Muscle of leg (tissue), 11 donors: ENCODE results near the gene SULT1A2. TPM values are rescaled to one million over a fixed set of nuclear protein-coding genes. Genes with fewer than 3 reads are reported as not detected.
A peak's percentile ranks its signal among the peaks of the same experiment; 100 is the strongest.
"Not testable (repeated sequence)": the region's sequence is repeated elsewhere in the genome, so short reads cannot be mapped to it uniquely, and the experiment has no call there.

Experiments
- DNase-seq: peaks from one replicate; pipeline ENCODE4 v3.0.0; 2013
- H3K27ac ChIP-seq: one replicate; pipeline ENCODE4 v1.5.1; 2013; ENCODE audit warnings: mild to moderate bottlenecking, low read length, control low read depth
- H3K27me3 ChIP-seq: one replicate; pipeline ENCODE4 v1.6.1; 2013; ENCODE audit warnings: low read length; ENCODE audit not compliant: control insufficient read depth, insufficient read depth
- H3K36me3 ChIP-seq: one replicate; pipeline ENCODE4 v1.6.1; 2013; ENCODE audit warnings: low read length; ENCODE audit not compliant: control insufficient read depth, insufficient read depth
- H3K4me1 ChIP-seq: one replicate; pipeline ENCODE4 v1.6.1; 2013; ENCODE audit warnings: low read length; ENCODE audit not compliant: control insufficient read depth, insufficient read depth
- H3K4me3 ChIP-seq: one replicate; pipeline ENCODE4 v1.5.1; 2013; ENCODE audit warnings: low read length, control low read depth
- H3K9me3 ChIP-seq: replicated peaks from 2 replicates; pipeline ENCODE4 v1.6.1; 2013; ENCODE audit warnings: low read depth, low read length; ENCODE audit not compliant: control insufficient read depth
- WGBS: methylation state at CpG from one replicate; pipeline ENCODE4 v1.1.5; 2013; ENCODE audit warnings: missing lambda C conversion rate; ENCODE audit not compliant: insufficient coverage; 5-methylcytosine and 5-hydroxymethylcytosine counted together
- polyA plus RNA-seq, 8 donors: library from polyadenylated mRNA; unstranded; fragments of 120-200 nt; gene quantifications; one replicate each; pipeline versions ENCODE4 v1.2.1 to v1.2.3, GENCODE V29; 2013; ENCODE audit warnings: inconsistent platforms in 1 of 8, low replicate concordance in 1 of 8; ENCODE audit not compliant: insufficient read length in 8 of 8, insufficient read depth in 1 of 8
- total RNA-seq: library from RNA; stranded (reverse); fragments of 120-200 nt; gene quantifications from one replicate; pipeline ENCODE4 v1.2.4, GENCODE V29; 2013

The SULT1A2 gene
- total and polyA plus RNA-seq, 9 donors: 0.43 to 1.1 (median 0.92) TPM

GRCh38 chr16:28558456-28558855 lies 38.4 kb downstream of the SULT1A2 start:
- Histone ChIP-seq H3K36me3 (peaks cover 22% of the 10 kb centered on the region), H3K27me3 (no peaks in the 10 kb centered on the region), H3K27ac (no peak overlapping the region), H3K4me3 (no peak overlapping the region), H3K9me3 (no peaks in the 10 kb centered on the region), H3K4me1 (peaks cover 13% of the 10 kb centered on the region)
- DNase-seq: no peak
- whole genome bisulfite sequencing: no CpG with 5 or more reads among the region's 3 CpGs

- no peaks in the 10 kb centered on the region for H3K27me3 ChIP-seq
- no peak for DNase-seq
- H3K4me1 ChIP-seq: peaks cover 8% of the 10 kb centered on the region
- H3K27ac ChIP-seq: no peak overlapping the region
- 100% methylated on average over 1 of the region's 2 CpGs for WGBS
- H3K4me3 ChIP-seq: no peak overlapping the region
- H3K9me3 ChIP-seq: no peaks in the 10 kb centered on the region
- peaks cover 22% of the 10 kb centered on the region for H3K36me3 ChIP-seq
Observed at GRCh38 chr16:28556914-28557320, 39.9 kb downstream of the SULT1A2 start.

GRCh38 chr16:28555561-28555960 lies 41.3 kb downstream of the SULT1A2 start:
- no peak for DNase-seq
- H3K4me3 ChIP-seq: no peak overlapping the region
- H3K27me3 ChIP-seq: no peaks in the 10 kb centered on the region
- H3K36me3 ChIP-seq: peaks cover 22% of the 10 kb centered on the region
- peaks cover 7% of the 10 kb centered on the region for H3K4me1 ChIP-seq
- 60% methylated on average over 1 of the region's 2 CpGs for WGBS
- no peak overlapping the region for H3K27ac ChIP-seq
- H3K9me3 ChIP-seq: no peaks in the 10 kb centered on the region

- H3K27ac ChIP-seq: no peak overlapping the region
- 89% methylated on average over 10 of the region's 15 CpGs for WGBS
Observed at GRCh38 chr16:28554634-28555423, 42.0 kb downstream of the SULT1A2 start.

GRCh38 chr16:28553776-28554633 lies 42.8 kb downstream of the SULT1A2 start, which contains the start of gene SGF29:
Gene SGF29 (plus strand): TSS chr16:28553920. CDS start chr16:28581070, 27,150 bp downstream.
- H3K36me3 ChIP-seq: peaks cover 16% of the 10 kb centered on the region
- peak within 1 kb of the TSS; percentile 84 for H3K4me3 ChIP-seq
- no peaks in the 10 kb centered on the region for H3K9me3 ChIP-seq
- DNase-seq: peak; percentile 96
- H3K4me1 ChIP-seq: peaks cover 7% of the 10 kb centered on the region
- no peaks in the 10 kb centered on the region for H3K27me3 ChIP-seq
- WGBS: 2% methylated on average over 54 of the region's 88 CpGs
- peak within 1 kb of the TSS; percentile 99 for H3K27ac ChIP-seq

More at GRCh38 chr16:28554634-28555423, 42.0 kb downstream of the SULT1A2 start:
- no peaks in the 10 kb centered on the region for H3K27me3 ChIP-seq
- no peak for DNase-seq
- H3K36me3 ChIP-seq: peaks cover 20% of the 10 kb centered on the region
- no peaks in the 10 kb centered on the region for H3K9me3 ChIP-seq
- H3K4me1 ChIP-seq: peaks cover 7% of the 10 kb centered on the region
- peak overlapping the region; percentile 53 for H3K4me3 ChIP-seq

- 53% methylated on average over 3 of the region's 11 CpGs for WGBS
- DNase-seq: peak; percentile 57
Observed at GRCh38 chr16:28549301-28549899, 47.5 kb downstream of the SULT1A2 start.

GRCh38 chr16:28548306-28548802 lies 48.5 kb downstream of the SULT1A2 start:
- DNase-seq: no peak
- no peaks in the 10 kb centered on the region for H3K36me3 ChIP-seq
- H3K27ac ChIP-seq: no peak overlapping the region
- H3K4me1 ChIP-seq: no peaks in the 10 kb centered on the region
- no peaks in the 10 kb centered on the region for H3K9me3 ChIP-seq
- no peak overlapping the region for H3K4me3 ChIP-seq
- peaks cover 6% of the 10 kb centered on the region for H3K27me3 ChIP-seq
- WGBS: 70% methylated on average over 6 of the region's 14 CpGs

More at GRCh38 chr16:28549301-28549899, 47.5 kb downstream of the SULT1A2 start:
- H3K27ac ChIP-seq: no peak overlapping the region
- H3K9me3 ChIP-seq: no peaks in the 10 kb centered on the region
- H3K27me3 ChIP-seq: peaks cover 6% of the 10 kb centered on the region
- H3K4me3 ChIP-seq: no peak overlapping the region
- H3K36me3 ChIP-seq: no peaks in the 10 kb centered on the region
- H3K4me1 ChIP-seq: peaks cover 1% of the 10 kb centered on the region

GRCh38 chr16:28546626-28547025 lies 50.2 kb downstream of the SULT1A2 start:
- WGBS: 58% methylated on average over 2 of the region's 7 CpGs
- Histone ChIP-seq H3K4me1 (no peaks in the 10 kb centered on the region), H3K9me3 (no peaks in the 10 kb centered on the region), H3K4me3 (no peak overlapping the region), H3K27me3 (peaks cover 6% of the 10 kb centered on the region), H3K27ac (no peak overlapping the region), H3K36me3 (no peaks in the 10 kb centered on the region)
- no peak for DNase-seq

GRCh38 chr16:28545964-28546363 lies 50.9 kb downstream of the SULT1A2 start:
- not testable (repeated sequence) for H3K27me3 ChIP-seq, DNase-seq, H3K9me3 ChIP-seq, H3K4me3 ChIP-seq, H3K4me1 ChIP-seq, H3K36me3 ChIP-seq, H3K27ac ChIP-seq
- 93% methylated on average over 5 of the region's 7 CpGs for WGBS
